ENCODE measurements around the gene OR5H2. TPM values are rescaled to one million over a fixed set of nuclear protein-coding genes. Genes with fewer than 3 reads are reported as not detected.

Gene OR5H2
- total RNA-seq (2021; ENCODE audit: unreplicated experiment), result not detected
- polyA plus RNA-seq (2012; ENCODE audit: insufficient read length), result not detected
- Bru-seq, nascent RNA, result not detected
- BruChase-seq, experiment 1, labeled RNA remaining after a 2-hour chase, result not detected
- not detected for BruChase-seq, experiment 2, labeled RNA remaining after a 6-hour chase
- long read RNA-seq, result 0 reads

DNA sequence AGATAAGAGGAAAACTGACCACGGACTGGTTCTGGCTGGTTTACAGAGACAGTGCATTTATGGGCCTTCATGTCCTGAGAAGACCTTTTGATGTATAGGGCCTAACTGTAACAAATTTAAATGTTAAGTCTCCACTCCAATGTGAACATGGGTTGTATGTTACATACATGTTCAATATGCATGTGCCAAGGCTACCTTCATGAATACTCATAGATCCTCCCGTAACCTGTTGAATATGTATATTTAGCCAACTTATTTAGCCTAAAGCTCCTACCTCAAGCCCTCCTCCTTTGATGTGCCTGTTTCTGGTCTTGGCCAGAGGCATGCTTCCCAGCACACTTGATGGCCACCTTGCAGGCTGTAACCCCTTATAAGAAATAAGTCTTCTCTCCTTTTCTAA lies at the start of gene OR5H2:
Gene OR5H2 (plus strand): TSS at position 301 of the 400 bp plus-strand sequence. CDS start 398 bp downstream, outside the sequence.
- no peak for DNase-seq (ENCODE audit: low read depth, low spot score)
- in situ Hi-C loops (cut with HindIII; ENCODE audit: low pct_unique_long_range_greater_than_20kb, low sequenced_read_pairs) (no loop called here), intact Hi-C loops (cut with micrococcal nuclease; ENCODE audit: unreplicated experiment) (no loop called here)
- no peaks in the 10 kb centered on the region for H3K9me3 ChIP-seq (ENCODE audit: control insufficient read depth, insufficient read depth, low read depth, low read length)
- H3K36me3 ChIP-seq (ENCODE audit: control insufficient read depth, insufficient read depth, low read length), result no peaks in the 10 kb centered on the region
- H3K4me1 ChIP-seq (ENCODE audit: control insufficient read depth, insufficient read depth, low read length), result no peaks in the 10 kb centered on the region
- H3K4me3 ChIP-seq (ENCODE audit: low read depth in 2 of 2, low read length in 2 of 2), result no peak within 1 kb of the TSS
- no peaks in the 10 kb centered on the region for H3K27me3 ChIP-seq (ENCODE audit: control insufficient read depth, insufficient read depth, low read length)
- CTCF ChIA-PET, result no interaction called here
- TF ChIP-seq, protein P1, sequence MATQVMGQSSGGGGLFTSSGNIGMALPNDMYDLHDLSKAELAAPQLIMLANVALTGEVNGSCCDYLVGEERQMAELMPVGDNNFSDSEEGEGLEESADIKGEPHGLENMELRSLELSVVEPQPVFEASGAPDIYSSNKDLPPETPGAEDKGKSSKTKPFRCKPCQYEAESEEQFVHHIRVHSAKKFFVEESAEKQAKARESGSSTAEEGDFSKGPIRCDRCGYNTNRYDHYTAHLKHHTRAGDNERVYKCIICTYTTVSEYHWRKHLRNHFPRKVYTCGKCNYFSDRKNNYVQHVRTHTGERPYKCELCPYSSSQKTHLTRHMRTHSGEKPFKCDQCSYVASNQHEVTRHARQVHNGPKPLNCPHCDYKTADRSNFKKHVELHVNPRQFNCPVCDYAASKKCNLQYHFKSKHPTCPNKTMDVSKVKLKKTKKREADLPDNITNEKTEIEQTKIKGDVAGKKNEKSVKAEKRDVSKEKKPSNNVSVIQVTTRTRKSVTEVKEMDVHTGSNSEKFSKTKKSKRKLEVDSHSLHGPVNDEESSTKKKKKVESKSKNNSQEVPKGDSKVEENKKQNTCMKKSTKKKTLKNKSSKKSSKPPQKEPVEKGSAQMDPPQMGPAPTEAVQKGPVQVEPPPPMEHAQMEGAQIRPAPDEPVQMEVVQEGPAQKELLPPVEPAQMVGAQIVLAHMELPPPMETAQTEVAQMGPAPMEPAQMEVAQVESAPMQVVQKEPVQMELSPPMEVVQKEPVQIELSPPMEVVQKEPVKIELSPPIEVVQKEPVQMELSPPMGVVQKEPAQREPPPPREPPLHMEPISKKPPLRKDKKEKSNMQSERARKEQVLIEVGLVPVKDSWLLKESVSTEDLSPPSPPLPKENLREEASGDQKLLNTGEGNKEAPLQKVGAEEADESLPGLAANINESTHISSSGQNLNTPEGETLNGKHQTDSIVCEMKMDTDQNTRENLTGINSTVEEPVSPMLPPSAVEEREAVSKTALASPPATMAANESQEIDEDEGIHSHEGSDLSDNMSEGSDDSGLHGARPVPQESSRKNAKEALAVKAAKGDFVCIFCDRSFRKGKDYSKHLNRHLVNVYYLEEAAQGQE (IDR thresholded peaks at IDR 0.05; ENCODE audit: insufficient read depth in 1 of 2, low read depth in 2 of 2, low read length in 1 of 2), result no peak
- no peak for TF ChIP-seq SIN3A (IDR thresholded peaks at IDR 0.05; ENCODE audit: borderline replicate concordance, insufficient read depth, low read depth, low read length)
- TF ChIP-seq, protein P2, sequence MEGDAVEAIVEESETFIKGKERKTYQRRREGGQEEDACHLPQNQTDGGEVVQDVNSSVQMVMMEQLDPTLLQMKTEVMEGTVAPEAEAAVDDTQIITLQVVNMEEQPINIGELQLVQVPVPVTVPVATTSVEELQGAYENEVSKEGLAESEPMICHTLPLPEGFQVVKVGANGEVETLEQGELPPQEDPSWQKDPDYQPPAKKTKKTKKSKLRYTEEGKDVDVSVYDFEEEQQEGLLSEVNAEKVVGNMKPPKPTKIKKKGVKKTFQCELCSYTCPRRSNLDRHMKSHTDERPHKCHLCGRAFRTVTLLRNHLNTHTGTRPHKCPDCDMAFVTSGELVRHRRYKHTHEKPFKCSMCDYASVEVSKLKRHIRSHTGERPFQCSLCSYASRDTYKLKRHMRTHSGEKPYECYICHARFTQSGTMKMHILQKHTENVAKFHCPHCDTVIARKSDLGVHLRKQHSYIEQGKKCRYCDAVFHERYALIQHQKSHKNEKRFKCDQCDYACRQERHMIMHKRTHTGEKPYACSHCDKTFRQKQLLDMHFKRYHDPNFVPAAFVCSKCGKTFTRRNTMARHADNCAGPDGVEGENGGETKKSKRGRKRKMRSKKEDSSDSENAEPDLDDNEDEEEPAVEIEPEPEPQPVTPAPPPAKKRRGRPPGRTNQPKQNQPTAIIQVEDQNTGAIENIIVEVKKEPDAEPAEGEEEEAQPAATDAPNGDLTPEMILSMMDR (IDR thresholded peaks at IDR 0.05), result no peak
- no peak for TF ChIP-seq POLR2AphosphoS5 (IDR thresholded peaks at IDR 0.05; ENCODE audit: low read depth, low read length)
- no peak for TF ChIP-seq TCF7L2 (IDR thresholded peaks at IDR 0.05; ENCODE audit: low read depth, low read length)
- POLR2A ChIA-PET, result no interaction called here
- no peak for ATAC-seq
- BruUV-seq (replicated peaks), result no TSS peak
- no peak within 1 kb of the TSS for H3K27ac ChIP-seq (ENCODE audit: low read length)

DNA sequence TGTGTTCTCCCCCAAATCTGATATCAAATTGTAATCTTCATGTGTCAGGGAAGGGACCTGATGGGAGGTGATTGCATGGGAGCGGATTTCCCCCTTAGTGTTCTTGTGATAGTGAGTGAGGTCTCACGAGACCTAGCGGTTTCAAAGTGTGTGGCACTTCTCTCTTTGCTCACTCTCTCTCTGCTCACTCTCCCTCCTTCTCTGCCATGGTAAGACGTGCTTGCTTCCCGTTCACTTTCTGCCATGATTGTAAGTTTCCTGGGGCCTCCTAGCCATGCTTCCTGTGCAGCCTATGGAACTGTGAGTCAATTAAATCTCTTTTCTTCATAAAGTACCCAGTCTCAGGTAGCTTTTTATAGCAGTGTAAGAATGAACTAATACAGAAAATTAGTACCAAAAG lies 48.8 kb upstream of the OR5H2 start:
- in situ Hi-C loops (cut with HindIII; ENCODE audit: low pct_unique_long_range_greater_than_20kb, low sequenced_read_pairs), result no loop called here
- DNase-seq (ENCODE audit: low read depth, low spot score) (no peak), ATAC-seq (no peak)
- no TSS peak for BruUV-seq (replicated peaks)
- Histone ChIP-seq H3K27me3 (ENCODE audit: control insufficient read depth, insufficient read depth, low read length) (no peaks in the 10 kb centered on the region), H3K4me3 (ENCODE audit: low read depth in 2 of 2, low read length in 2 of 2) (no peak overlapping the region), H3K36me3 (ENCODE audit: control insufficient read depth, insufficient read depth, low read length) (no peaks in the 10 kb centered on the region), H3K9me3 (ENCODE audit: control insufficient read depth, insufficient read depth, low read depth, low read length) (no peaks in the 10 kb centered on the region), H3K27ac (ENCODE audit: low read length) (no peak overlapping the region), H3K4me1 (ENCODE audit: control insufficient read depth, insufficient read depth, low read length) (no peaks in the 10 kb centered on the region)
- POLR2A ChIA-PET, result no interaction called here
- no peak for TF ChIP-seq SIN3A (IDR thresholded peaks at IDR 0.05; ENCODE audit: borderline replicate concordance, insufficient read depth, low read depth, low read length)
- intact Hi-C loops (cut with micrococcal nuclease; ENCODE audit: unreplicated experiment), result no loop called here
- CTCF ChIA-PET, result no interaction called here

DNA sequence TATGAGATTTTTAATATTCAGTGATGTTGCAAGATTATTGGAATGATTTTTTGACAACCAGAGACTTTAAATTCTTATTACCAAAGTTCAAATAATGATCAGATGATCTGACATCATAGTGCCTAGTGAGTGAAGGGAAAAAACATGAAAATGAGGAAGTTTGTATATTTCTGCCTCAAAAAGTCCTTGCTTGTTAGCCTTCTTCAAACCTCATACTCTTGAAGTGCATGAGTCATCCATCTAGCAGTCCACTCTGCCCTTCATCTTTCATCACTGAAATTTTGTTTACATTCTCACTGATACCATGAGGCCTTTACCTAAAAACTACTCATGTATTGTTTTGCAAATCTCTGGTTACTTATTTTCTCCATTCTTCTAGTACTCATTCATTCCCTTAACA lies 42.2 kb upstream of the OR5H2 start:
- no peaks in the 10 kb centered on the region for H3K36me3 ChIP-seq (ENCODE audit: control insufficient read depth, insufficient read depth, low read length)
- H3K9me3 ChIP-seq (ENCODE audit: control insufficient read depth, insufficient read depth, low read depth, low read length), result 0 out of 2 replicates have a peak, but pooled peaks cover 3% of the 10 kb centered on the region
- ChIA-PET POLR2A (no interaction called here), CTCF (no interaction called here)
- intact Hi-C loops (cut with micrococcal nuclease; ENCODE audit: unreplicated experiment) (no loop called here), in situ Hi-C loops (cut with HindIII; ENCODE audit: low pct_unique_long_range_greater_than_20kb, low sequenced_read_pairs) (no loop called here)
- TF ChIP-seq, protein P1 (IDR thresholded peaks at IDR 0.05; ENCODE audit: insufficient read depth in 1 of 2, low read depth in 2 of 2, low read length in 1 of 2), result no peak
- no peak for TF ChIP-seq SIN3A (IDR thresholded peaks at IDR 0.05; ENCODE audit: borderline replicate concordance, insufficient read depth, low read depth, low read length)
- TF ChIP-seq, protein P2 (IDR thresholded peaks at IDR 0.05), result no peak
- TF ChIP-seq TCF7L2 (IDR thresholded peaks at IDR 0.05; ENCODE audit: low read depth, low read length), result no peak
- no peak for TF ChIP-seq POLR2AphosphoS5 (IDR thresholded peaks at IDR 0.05; ENCODE audit: low read depth, low read length)
- H3K4me3 ChIP-seq (ENCODE audit: low read depth in 2 of 2, low read length in 2 of 2), result no peak overlapping the region
- no peak overlapping the region for H3K27ac ChIP-seq (ENCODE audit: low read length)
- H3K4me1 ChIP-seq (ENCODE audit: control insufficient read depth, insufficient read depth, low read length), result no peaks in the 10 kb centered on the region
- DNase-seq (ENCODE audit: low read depth, low spot score) (no peak), ATAC-seq (no peak)
- no TSS peak for BruUV-seq (replicated peaks)
- no peaks in the 10 kb centered on the region for H3K27me3 ChIP-seq (ENCODE audit: control insufficient read depth, insufficient read depth, low read length)
